GM12872 (cell line): ENCODE measurements around the gene ZNF3.

Source experiments
- TF ChIP-seq, protein P1 (sequence below): IDR thresholded peaks from 3 replicates; pipeline ENCODE4 v1.5.1; 2011; ENCODE audit warnings: low read depth, mild to moderate bottlenecking, low read length, moderate library complexity; ENCODE audit not compliant: insufficient read depth

Gene ZNF3

DNA sequence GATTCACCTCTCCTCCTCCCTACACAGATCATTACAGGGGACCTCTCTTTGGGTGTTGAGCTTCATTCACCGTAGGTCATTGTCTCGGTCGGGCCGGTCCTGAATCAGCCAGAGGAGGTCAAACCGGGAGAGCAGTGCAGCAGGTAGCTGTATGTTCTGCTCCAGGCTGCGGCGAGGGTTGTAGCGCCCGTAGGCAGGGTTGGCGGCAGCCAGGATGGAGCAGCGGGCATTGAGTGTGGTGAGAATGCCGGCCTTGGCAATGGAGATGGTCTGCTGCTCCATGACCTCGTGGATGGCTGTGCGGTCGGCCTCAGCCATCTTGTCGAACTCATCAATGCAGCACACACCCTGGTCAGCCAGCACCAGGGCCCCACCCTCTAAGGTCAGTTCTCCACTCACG, 14.2 kb upstream of the ZNF3 start:
- TF ChIP-seq, protein P1, sequence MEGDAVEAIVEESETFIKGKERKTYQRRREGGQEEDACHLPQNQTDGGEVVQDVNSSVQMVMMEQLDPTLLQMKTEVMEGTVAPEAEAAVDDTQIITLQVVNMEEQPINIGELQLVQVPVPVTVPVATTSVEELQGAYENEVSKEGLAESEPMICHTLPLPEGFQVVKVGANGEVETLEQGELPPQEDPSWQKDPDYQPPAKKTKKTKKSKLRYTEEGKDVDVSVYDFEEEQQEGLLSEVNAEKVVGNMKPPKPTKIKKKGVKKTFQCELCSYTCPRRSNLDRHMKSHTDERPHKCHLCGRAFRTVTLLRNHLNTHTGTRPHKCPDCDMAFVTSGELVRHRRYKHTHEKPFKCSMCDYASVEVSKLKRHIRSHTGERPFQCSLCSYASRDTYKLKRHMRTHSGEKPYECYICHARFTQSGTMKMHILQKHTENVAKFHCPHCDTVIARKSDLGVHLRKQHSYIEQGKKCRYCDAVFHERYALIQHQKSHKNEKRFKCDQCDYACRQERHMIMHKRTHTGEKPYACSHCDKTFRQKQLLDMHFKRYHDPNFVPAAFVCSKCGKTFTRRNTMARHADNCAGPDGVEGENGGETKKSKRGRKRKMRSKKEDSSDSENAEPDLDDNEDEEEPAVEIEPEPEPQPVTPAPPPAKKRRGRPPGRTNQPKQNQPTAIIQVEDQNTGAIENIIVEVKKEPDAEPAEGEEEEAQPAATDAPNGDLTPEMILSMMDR, result no peak

DNA sequence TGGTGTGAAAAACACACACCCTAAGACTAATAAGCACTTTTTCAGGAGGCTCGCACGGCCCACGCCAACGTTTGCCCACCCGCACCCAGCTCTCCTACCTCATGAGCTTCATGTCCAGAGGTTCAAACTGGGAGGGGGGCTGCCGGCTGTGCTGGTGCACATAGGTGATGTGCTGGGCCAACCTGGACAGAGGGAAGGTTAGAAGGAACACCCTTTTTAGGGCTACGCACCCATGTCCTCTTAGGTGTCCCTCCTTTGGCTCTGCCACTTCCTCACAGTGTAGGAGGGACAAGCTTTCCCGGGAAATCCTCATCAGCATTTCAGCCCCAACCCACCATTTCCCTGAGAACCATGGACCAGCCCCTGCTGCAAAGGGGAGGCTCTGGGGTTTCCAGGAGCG, 13.8 kb upstream of the ZNF3 start:
- TF ChIP-seq, protein P1, result no peak

DNA sequence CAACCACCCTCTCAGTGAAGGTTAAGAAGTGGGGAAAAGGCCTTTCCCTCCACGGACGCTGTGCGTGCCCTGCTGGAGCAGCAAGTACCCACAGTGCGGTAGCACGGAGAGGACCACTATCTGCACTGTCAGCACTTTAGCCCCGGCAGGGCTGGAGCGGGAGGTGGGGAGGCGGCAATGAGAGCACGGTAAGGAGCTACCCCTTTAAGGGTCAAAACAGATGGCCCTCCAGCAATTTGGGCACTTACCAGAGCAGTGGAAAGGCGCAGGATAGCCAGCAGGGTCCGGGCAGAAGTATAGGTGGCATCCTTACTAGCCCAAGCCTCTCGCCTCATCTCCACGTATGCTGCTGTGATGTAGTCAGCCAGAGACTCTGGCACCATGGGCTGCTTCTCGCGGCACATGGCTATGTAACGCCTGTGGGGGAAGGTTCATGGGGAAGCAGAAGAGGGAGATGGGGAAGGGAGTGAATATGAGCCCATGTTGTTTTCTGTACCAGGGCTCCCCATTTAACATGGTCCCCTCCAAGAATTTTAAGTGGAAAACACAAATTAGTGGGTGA, 12.5 kb upstream of the ZNF3 start:
- TF ChIP-seq, protein P1, result no peak

DNA sequence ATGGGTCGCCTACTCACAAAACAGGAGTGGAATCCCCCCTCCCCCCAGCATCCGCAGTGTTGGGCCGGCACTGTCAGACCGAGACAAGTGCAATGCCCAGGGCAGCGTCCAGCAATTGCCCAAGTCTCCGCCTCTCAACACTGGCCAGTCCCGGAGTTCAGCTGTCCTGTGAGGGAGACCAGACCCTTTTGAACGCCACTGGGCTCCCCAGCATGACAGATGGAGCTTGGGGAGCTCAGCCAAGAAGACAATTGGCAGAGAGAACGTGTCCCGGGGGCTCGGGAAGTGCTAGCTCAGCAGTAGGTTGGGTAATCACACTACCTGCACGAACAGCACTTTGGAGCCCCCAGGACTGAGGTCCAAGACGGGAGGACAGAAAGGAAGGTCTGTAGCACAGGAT, 12.0 kb upstream of the ZNF3 start:
- TF ChIP-seq, protein P1, result no peak

DNA sequence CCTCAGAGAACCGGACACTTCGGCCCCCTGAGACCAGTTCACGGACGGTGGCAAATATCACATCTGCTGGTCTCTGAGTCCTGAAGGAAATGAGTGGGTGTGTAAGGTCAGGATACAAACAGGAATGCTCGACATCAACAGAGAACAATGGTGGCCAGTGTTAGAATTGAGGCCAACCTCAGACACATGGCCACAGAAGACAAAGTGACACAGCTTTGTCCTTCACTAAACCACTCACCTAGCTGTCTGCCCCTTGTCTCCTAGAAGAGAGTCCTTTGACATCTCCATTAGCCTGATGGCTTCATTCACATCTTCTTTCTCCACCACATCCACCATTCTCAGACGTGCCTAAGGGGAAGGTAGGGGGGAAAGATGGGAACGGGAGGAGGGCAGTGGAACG, 11.5 kb upstream of the ZNF3 start:
- TF ChIP-seq, protein P1, result no peak

DNA sequence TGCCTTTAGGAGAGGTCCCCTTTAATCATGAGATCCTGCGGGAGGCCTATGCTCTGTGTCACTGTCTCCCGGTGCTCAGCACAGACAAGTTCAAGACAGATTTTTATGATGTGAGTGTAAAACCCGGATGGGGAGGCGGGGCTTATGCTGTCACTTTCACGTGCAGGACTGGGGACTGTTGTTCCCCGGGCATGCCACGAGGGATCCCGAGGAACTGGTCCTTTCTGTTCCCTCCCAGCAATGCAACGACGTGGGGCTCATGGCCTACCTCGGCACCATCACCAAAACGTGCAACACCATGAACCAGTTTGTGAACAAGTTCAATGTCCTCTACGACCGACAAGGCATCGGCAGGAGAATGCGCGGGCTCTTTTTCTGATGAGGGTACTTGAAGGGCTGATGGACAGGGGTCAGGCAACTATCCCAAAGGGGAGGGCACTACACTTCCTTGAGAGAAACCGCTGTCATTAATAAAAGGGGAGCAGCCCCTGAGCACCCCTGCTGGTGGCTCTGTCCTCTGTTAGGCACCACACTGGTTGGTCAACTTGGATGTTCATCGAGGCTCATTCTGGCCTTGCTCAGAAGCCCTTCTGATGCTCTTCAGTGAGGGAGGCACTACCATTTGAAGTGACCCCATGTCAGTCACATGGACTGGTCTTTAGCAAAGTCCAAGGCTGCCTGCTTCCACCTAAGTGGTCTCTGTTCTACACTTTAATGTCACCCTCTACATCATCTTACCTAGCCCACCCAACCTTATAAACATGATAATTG, 10.1 kb upstream of the ZNF3 start:
- TF ChIP-seq, protein P1, result peak; percentile 31; the same call in 1 of the 3 replicates

DNA sequence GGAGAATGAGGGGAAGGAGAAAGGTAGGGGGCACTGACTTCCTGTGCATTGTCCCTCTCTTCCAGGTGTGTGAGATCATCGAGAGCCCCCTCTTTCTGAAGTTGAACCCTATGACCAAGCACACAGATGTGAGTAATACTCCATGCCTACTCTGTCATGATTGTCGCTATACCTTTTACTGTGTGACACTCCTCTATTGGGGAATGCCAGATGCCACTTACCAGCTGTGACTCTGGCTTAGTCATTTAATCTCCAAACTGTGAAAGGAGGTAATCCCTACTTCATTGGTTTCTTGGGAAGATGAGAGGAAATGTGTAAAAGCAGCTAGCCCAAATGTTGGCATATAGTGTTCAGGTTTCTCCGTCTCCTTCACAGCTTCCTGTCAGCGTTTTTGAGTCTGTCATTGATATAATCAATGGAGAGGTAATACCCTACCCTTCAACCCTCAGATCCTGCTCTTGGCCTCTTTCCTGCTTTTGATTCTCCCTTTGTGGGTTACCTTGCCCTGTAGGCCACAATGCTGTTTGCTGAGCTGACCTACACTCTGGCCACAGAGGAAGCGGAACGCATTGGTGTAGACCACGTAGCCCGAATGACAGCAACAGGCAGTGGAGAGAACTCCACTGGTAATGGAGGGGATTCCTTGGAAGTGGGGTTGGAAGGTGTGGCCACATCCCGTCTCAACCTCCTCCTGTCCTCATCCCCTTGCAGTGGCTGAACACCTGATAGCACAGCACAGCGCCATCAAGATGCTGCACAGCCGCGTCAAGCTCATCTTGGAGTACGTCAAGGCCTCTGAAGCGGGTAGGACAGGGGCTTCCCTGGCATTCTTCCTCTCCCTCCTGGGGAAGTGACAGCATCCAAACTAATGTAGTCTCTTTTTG, 9.2 kb upstream of the ZNF3 start:
- TF ChIP-seq, protein P1, result no peak
